Epithelial cell of proximal tubule (primary cell): Measurements from ENCODE around the gene SAPCD2. TPM values are rescaled to one million over a fixed set of nuclear protein-coding genes. Genes with fewer than 3 reads are reported as not detected.
"Not testable (repeated sequence)": the region's sequence is repeated elsewhere in the genome, so short reads cannot be mapped to it uniquely, and the experiment has no call there.

ENCODE experiments used
- DNase-seq: peaks from one replicate; pipeline ENCODE4 v3.0.0-alpha.2; 2011; ENCODE audit warnings: low read depth
- H3K4me3 ChIP-seq: 2 replicates; pipeline ENCODE4 v1.5.1; 2011; ENCODE audit warnings: low read depth, mild to moderate bottlenecking, low read length
- CTCF ChIP-seq: conservative IDR thresholded peaks from 2 replicates; pipeline ENCODE4 v1.5.1; 2012; ENCODE audit warnings: low read depth, mild to moderate bottlenecking, low read length
- total RNA-seq: library from RNA; depleted of rRNA; stranded (reverse); fragments of >200 nt; gene quantifications from 2 replicates; pipeline ENCODE4 v1.2.3, GENCODE V29; 2015

The SAPCD2 gene
- total RNA-seq, 1 donor from 2014 or later, result 25.6 TPM

GRCh38 chr9:137066096-137066861 is 4.1 kb downstream of the SAPCD2 start:
- no peak for DNase-seq
- no peak overlapping the region for H3K4me3 ChIP-seq
- no peak for TF ChIP-seq CTCF

DNA sequence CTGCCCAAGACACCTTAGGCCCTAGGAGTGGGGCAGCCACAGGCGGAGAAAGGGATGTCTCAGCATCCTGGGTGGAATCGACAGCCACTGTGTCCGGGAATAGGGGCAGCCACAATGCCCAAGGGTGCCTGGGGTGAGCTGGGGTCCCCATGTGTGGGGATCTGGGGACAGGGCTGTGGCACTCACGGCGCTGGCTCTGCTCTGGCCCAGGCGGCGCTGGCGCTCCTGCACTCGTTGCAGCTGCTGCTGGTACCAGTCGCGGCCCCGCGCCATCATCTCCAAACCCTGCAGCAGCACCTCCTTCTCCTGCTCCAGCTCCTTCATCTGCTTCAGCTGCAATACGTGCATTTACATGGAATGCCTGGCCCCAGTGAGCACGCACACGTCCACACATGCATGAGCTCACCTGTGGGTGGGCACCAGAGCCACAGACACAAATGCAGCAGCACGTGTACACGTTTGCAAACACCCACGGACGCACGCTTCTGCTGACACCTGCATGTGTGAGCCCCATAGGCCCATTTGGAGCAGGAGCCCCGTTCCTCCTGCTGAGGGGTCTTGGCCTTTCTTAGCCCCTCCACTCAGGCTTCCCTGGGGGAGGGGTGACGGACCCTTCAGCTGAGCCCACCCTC is 4.9 kb downstream of the SAPCD2 start:
- DNase-seq, result no peak
- TF ChIP-seq CTCF, result no peak
- no peak overlapping the region for H3K4me3 ChIP-seq

DNA sequence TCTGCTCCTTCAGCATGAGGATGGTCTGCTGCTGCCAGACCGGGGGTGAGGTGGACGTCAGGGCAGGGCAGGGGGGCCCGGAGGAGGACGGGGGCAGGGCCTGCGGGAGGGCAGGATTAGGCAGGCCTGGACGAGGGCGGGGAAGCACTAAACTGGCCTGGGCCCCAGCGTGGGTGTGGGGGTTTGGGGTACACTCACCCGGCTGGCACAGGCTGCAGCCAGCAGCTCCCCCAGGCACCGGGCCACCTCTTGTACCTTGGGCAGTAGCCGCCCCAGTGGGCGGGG is 5.5 kb downstream of the SAPCD2 start:
- H3K4me3 ChIP-seq, result no peak overlapping the region
- no peak for DNase-seq

DNA sequence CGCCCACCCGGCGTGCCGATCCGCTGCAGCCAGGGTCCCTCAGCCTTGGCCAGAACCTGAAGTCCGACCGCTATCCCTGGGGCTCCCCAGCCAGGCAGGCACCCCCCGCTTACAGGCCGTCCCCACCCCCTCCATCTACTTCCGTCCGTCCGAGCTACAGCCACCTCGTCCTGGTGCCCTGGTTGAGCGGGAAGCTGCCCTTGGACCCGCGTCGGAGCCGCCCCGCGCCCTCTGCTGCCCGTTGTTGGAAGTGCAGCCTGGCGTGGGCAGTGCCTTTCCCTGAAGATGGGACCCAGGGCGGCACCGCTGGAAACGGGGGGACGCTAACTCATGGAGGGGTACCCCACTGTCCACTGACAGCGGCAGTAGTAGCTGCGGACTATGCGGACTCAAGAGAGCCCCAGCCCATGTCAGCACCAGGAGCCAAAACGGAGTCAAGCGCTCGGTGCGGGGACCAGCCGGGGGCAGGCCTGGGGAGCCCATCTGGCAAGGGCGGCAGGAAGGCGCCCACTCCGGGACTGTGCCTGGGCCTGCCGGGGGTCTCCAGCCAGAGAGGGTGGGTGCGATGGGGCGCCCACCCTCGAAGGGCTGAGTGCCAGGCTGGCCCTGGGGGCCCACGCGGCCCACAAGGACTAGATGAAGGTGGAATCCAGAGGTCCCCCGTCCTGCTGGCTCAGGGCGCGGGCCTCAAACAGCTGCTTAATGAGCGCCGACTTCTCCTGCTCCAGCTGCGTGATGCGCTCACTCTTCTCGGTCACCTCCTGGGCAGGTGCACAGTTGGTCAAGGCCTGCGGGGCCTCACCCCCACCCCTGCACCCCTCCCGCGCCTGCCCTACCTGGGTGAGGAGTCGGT is 6.1 kb downstream of the SAPCD2 start:
- no peak overlapping the region for H3K4me3 ChIP-seq
- TF ChIP-seq CTCF, result peak; percentile 79
- no peak for DNase-seq

More for the DNA sequence above, 5.5 kb downstream of the SAPCD2 start:
- no peak for TF ChIP-seq CTCF

GRCh38 chr9:137063311-137064026 is 6.9 kb downstream of the SAPCD2 start:
- no peak for DNase-seq
- H3K4me3 ChIP-seq, result no peak overlapping the region
- TF ChIP-seq CTCF, result no peak

GRCh38 chr9:137062798-137063197 is 7.6 kb downstream of the SAPCD2 start:
- not testable (repeated sequence) for H3K4me3 ChIP-seq, DNase-seq

DNA sequence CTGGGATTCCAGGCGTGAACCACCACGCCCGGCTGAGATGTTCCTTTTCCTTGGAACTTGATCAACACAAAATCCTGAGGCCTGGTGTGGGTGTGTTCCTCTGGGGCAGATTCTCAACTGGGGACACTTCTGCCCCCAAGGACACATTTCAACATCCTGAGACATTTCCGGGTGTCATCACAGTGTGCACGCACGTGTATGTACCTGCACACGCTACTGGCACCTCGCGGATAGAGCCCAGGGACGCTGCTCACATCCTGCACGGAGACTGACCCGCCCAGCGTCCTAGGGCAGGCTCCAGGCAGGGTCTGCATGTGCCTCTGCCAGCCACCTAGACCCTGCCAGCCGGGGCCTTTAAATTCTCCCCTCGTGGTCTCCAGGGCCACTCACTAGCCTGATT is 8.0 kb downstream of the SAPCD2 start:
- DNase-seq, result no peak
- TF ChIP-seq CTCF, result no peak
- no peak overlapping the region for H3K4me3 ChIP-seq
